EH (cell line): ENCODE results near the gene ZNF823.
"Not testable (repeated sequence)": the region's sequence is repeated elsewhere in the genome, so short reads cannot be mapped to it uniquely, and the experiment has no call there.

Experiments
- DNase-seq: peaks from one replicate; pipeline ENCODE4 v3.0.0-alpha.2; 2015; ENCODE audit warnings: low read depth

The ZNF823 gene

GRCh38 chr19:11738746-11739620 lies at the start of gene ZNF823:
Gene ZNF823 (minus strand): TSS chr19:11738946. CDS start chr19:11738819, 127 bp downstream.
- DNase-seq = peak; percentile 99

- DNase-seq = no peak
These were observed 48.8 kb upstream of the ZNF823 start for GRCh38 chr19:11787536-11787935.

GRCh38 chr19:11784356-11784755 lies 45.6 kb upstream of the ZNF823 start:
- no peak for DNase-seq

GRCh38 chr19:11783767-11784166 lies 45.0 kb upstream of the ZNF823 start:
- no peak for DNase-seq

- DNase-seq = no peak
These were observed 42.7 kb upstream of the ZNF823 start for GRCh38 chr19:11781295-11782057.

- no peak for DNase-seq
These were observed 41.8 kb upstream of the ZNF823 start for GRCh38 chr19:11780431-11781020.

- DNase-seq = not testable (repeated sequence)
These were observed 37.9 kb upstream of the ZNF823 start for GRCh38 chr19:11776669-11777068.

GRCh38 chr19:11771520-11771919 lies 32.8 kb upstream of the ZNF823 start:
- DNase-seq = not testable (repeated sequence)

GRCh38 chr19:11769995-11770394 lies 31.2 kb upstream of the ZNF823 start:
- no peak for DNase-seq

- DNase-seq = peak; percentile 50
These were observed 28.9 kb upstream of the ZNF823 start for GRCh38 chr19:11767633-11768133.

- DNase-seq = peak; percentile 96
These were observed 28.1 kb upstream of the ZNF823 start, which contains the start of gene ZNF441 for GRCh38 chr19:11766597-11767591. Gene ZNF441 (plus strand): TSS chr19:11767000. CDS start chr19:11767194, 194 bp downstream.

GRCh38 chr19:11763611-11764010 lies 24.9 kb upstream of the ZNF823 start:
- no peak for DNase-seq

- DNase-seq = no peak
These were observed 24.4 kb upstream of the ZNF823 start for GRCh38 chr19:11763117-11763516.

- no peak for DNase-seq
These were observed 21.1 kb upstream of the ZNF823 start for GRCh38 chr19:11759805-11760204.

GRCh38 chr19:11756965-11757364 lies 18.2 kb upstream of the ZNF823 start:
- DNase-seq = no peak

GRCh38 chr19:11754663-11755062 lies 15.9 kb upstream of the ZNF823 start:
- DNase-seq = no peak

- no peak for DNase-seq
These were observed 13.5 kb upstream of the ZNF823 start for GRCh38 chr19:11752244-11752736.

GRCh38 chr19:11749751-11750150 lies 11.0 kb upstream of the ZNF823 start:
- DNase-seq = no peak

GRCh38 chr19:11747277-11747676 lies 8.5 kb upstream of the ZNF823 start:
- DNase-seq = peak; percentile 18

GRCh38 chr19:11745869-11746268 lies 7.1 kb upstream of the ZNF823 start:
- DNase-seq = no peak
